OCI-LY7 (cell line): Measurements from ENCODE around the gene PC.

Experiments used
- CTCF ChIP-seq: fragments of 200-600 bp; sonication (generic); conservative IDR thresholded peaks from 2 replicates; pipeline ENCODE4 v1.5.1; 2014; ENCODE audit warnings: mild to moderate bottlenecking, antibody characterized with exemption, low read length, moderate library complexity, mixed read lengths
- EZH2phosphoT487 ChIP-seq: fragments of 200-600 bp; sonication (generic); IDR thresholded peaks from 2 replicates; pipeline ENCODE4 v1.6.1; 2018; ENCODE audit warnings: low read depth, borderline replicate concordance, mild to moderate bottlenecking, mixed run types, antibody characterized with exemption, low read length, moderate library complexity, mixed read lengths

DNA sequence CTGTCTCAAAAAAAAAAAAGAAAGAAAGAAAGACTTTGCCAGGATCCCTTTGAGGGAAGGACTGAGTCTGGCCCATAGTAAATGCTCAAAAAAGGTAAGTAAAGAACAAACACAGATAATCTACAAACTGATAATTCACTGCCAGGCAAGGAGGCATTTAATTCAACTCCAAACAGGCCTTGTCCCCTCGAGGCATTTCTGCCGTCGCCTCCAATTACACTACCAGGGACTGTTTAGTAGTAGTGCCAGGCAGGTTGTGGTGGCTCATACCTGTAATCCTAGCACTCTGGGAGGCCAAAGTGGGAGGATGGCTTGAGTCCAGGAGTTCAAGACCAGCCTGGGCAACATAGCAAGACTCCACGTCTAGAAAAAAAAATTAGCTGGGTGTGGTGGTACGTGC lies 43.7 kb downstream of the PC start:
- TF ChIP-seq CTCF = no peak
- no peak for TF ChIP-seq EZH2phosphoT487
